SK-N-SH (cell line): Measurements from ENCODE around the gene EGF. TPM values are rescaled to one million over a fixed set of nuclear protein-coding genes. Genes with fewer than 3 reads are reported as not detected.

Experiments
- CTCF ChIA-PET: fragments of 300-600, 350-600 bp; formaldehyde crosslinking; extraction: SDS; loops from one replicate; lab custom pipeline; 2021; lab: Yijun Ruan, JAX
- POLR2A ChIA-PET: fragments of 350-600 bp; sonication (Branson Sonifier 250); formaldehyde crosslinking; extraction: SDS; loops from one replicate; lab custom pipeline; 2020; ENCODE audit warnings: antibody characterized with exemption, inconsistent platforms; lab: Yijun Ruan, JAX
- DNase-seq: peaks from one replicate; pipeline ENCODE4 v3.0.0; 2012
- H2AFZ ChIP-seq: fragments of 200-600 bp; sonication (generic); 2 replicates; pipeline ENCODE4 v1.8.1; 2016; ENCODE audit warnings: antibody characterized with exemption, mild to moderate bottlenecking, low read depth
- H3F3A ChIP-seq: fragments of 200-600 bp; sonication (generic); replicated peaks from 2 replicates; pipeline ENCODE3; 2016; ENCODE audit warnings: antibody characterized with exemption, mild to moderate bottlenecking; ENCODE audit not compliant: insufficient read depth
- H3K27ac ChIP-seq, 2 experiments: fragments of 200-500 bp in 1 of 2; fragments of 200-600 bp in 1 of 2; sonication (Bioruptor generic) in 1 of 2; sonication (generic), shearing (Covaris generic) in 1 of 2; 2 replicates each; pipeline versions ENCODE4 v1.5.1 to v1.6.1; 2014 to 2016; ENCODE audit warnings: low read depth in 2 of 2, inconsistent platforms in 1 of 2, low read length in 1 of 2, mild to moderate bottlenecking in 1 of 2, mixed read lengths in 1 of 2
- H3K27me3 ChIP-seq: fragments of 200-600 bp; sonication (generic), shearing (Covaris generic); 2 replicates; pipeline ENCODE4 v1.6.1; 2016; ENCODE audit warnings: mixed run types; ENCODE audit not compliant: insufficient read depth
- H3K36me3 ChIP-seq, 2 experiments: fragments of 200-500 bp in 1 of 2; fragments of 200-600 bp in 1 of 2; sonication (Bioruptor generic) in 1 of 2; sonication (generic) in 1 of 2; replicated peaks in 1 of 2; 2 replicates each; pipeline versions ENCODE3 to v1.5.1; 2014 to 2016; ENCODE audit warnings: low read length in 1 of 2, mild to moderate bottlenecking in 1 of 2; ENCODE audit not compliant: insufficient read depth in 2 of 2, control insufficient read depth in 1 of 2
- H3K4me1 ChIP-seq, 2 experiments: fragments of 200-500 bp in 1 of 2; fragments of 200-600 bp in 1 of 2; sonication (Bioruptor generic) in 1 of 2; sonication (generic), shearing (Covaris generic) in 1 of 2; 2 replicates each; pipeline versions ENCODE4 v1.5.1 to v1.6.1; 2014 to 2016; ENCODE audit warnings: low read depth in 1 of 2, low read length in 1 of 2, mixed run types in 1 of 2; ENCODE audit not compliant: insufficient read depth in 2 of 2, control insufficient read depth in 1 of 2
- H3K4me2 ChIP-seq: fragments of 200-600 bp; sonication (generic), shearing (Covaris generic); 2 replicates; pipeline ENCODE4 v1.6.1; 2017; ENCODE audit warnings: mixed run types
- H3K4me3 ChIP-seq, 2 experiments: fragments of 200-500 bp in 1 of 2; fragments of 200-600 bp in 1 of 2; sonication (Bioruptor generic) in 1 of 2; sonication (generic), shearing (Covaris generic) in 1 of 2; 2 replicates each; pipeline versions ENCODE4 v1.5.1 to v1.8.1; 2014 to 2016; ENCODE audit warnings: low read depth in 2 of 2, inconsistent platforms in 1 of 2, low read length in 1 of 2, mild to moderate bottlenecking in 1 of 2, mixed read lengths in 1 of 2, moderate library complexity in 1 of 2
- H3K79me2 ChIP-seq: fragments of 200-600 bp; sonication (generic); 2 replicates; pipeline ENCODE4 v1.8.1; 2017; ENCODE audit warnings: mild to moderate bottlenecking; ENCODE audit not compliant: insufficient read depth
- H3K9ac ChIP-seq: fragments of 200-600 bp; sonication (generic); 2 replicates; pipeline ENCODE4 v1.6.1; 2017; ENCODE audit warnings: mixed run types
- H3K9me2 ChIP-seq: fragments of 200-600 bp; sonication (generic); 2 replicates; pipeline ENCODE4 v1.6.1; 2017; ENCODE audit warnings: mixed run types
- H3K9me3 ChIP-seq: fragments of 200-600 bp; sonication (generic); 2 replicates; pipeline ENCODE4 v1.6.1; 2017; ENCODE audit warnings: mixed run types, mild to moderate bottlenecking, moderate library complexity
- H4K20me1 ChIP-seq: fragments of 200-600 bp; sonication (generic); 2 replicates; pipeline ENCODE4 v1.6.1; 2017; ENCODE audit warnings: mild to moderate bottlenecking, mixed run types; ENCODE audit not compliant: insufficient read depth
- CTCF ChIP-seq: fragments of 200-600 bp; sonication (generic); IDR thresholded peaks from 2 replicates; pipeline ENCODE4 v1.6.1; 2017; ENCODE audit warnings: antibody characterized with exemption, mild to moderate bottlenecking, moderate library complexity
- EP300 ChIP-seq, 2 experiments: IDR thresholded peaks; 2 replicates each; pipeline versions ENCODE4 v1.4.0 to v1.6.1; 2012; ENCODE audit warnings: borderline replicate concordance in 1 of 2, low read depth in 1 of 2, low read length in 1 of 2
- GABPA ChIP-seq: IDR thresholded peaks from 2 replicates; pipeline ENCODE4 v1.4.0; 2012; ENCODE audit warnings: low read depth, mild to moderate bottlenecking
- NFIC ChIP-seq: IDR thresholded peaks from 2 replicates; pipeline ENCODE4 v1.4.0; 2012; ENCODE audit warnings: borderline replicate concordance
- PBX3 ChIP-seq: IDR thresholded peaks from 2 replicates; pipeline ENCODE4; 2012
- RXRA ChIP-seq: IDR thresholded peaks from 2 replicates; pipeline ENCODE4 v1.4.0; 2012; ENCODE audit warnings: low read depth, mild to moderate bottlenecking, borderline replicate concordance
- USF1 ChIP-seq: IDR thresholded peaks from 2 replicates; pipeline ENCODE4 v1.4.0; 2012; ENCODE audit warnings: low read depth, borderline replicate concordance
- YY1 ChIP-seq: IDR thresholded peaks from 2 replicates; pipeline ENCODE4 v1.4.0; 2012; ENCODE audit warnings: low read depth, mild to moderate bottlenecking
- ZBTB33 ChIP-seq: IDR thresholded peaks from 2 replicates; pipeline ENCODE4 v1.4.0; 2012; ENCODE audit warnings: low read depth, borderline replicate concordance
- WGBS: methylation state at CpG from one replicate; pipeline ENCODE4 v1.1.6; 2017; ENCODE audit warnings: low lambda C conversion rate; 5-methylcytosine and 5-hydroxymethylcytosine counted together
- polyA plus RNA-seq, 3 experiments: library from polyadenylated mRNA; depleted of rRNA; stranded (reverse); fragments of >200 nt; gene quantifications; 2 replicates each; pipeline ENCODE4 v1.2.3, GENCODE V29; 2012

The EGF gene
- polyA plus RNA-seq, 1 of the 3 experiments (the other 2 are of a cell fraction), result 0.89 TPM

DNA sequence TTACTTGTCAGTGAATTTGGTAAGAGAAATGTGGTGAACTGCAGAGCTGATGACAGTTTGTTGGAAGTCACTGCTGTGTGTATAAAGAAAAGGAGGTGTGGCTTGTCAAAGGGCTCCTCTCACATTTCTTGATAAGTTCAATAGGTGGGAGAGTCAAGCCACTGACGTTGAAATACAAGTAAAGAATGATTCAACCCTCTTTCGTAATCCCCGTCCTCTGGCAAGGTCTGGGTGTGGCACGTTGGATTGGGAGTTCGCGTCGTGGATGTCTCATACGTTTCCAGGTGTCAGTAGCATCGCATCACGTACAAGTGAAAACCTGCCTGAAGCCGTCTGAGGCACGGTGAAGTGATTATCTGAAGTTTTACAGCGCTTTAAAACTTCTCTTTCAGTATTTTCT, 76.4 kb downstream of the EGF start (continued):
- TF ChIP-seq CTCF, result no peak
- TF ChIP-seq NFIC, result no peak
- no peak for TF ChIP-seq PBX3
- TF ChIP-seq ZBTB33, result no peak
- no peak for TF ChIP-seq USF1
- no peak for TF ChIP-seq YY1
- TF ChIP-seq, all 33 proteins: peak for 0

DNA sequence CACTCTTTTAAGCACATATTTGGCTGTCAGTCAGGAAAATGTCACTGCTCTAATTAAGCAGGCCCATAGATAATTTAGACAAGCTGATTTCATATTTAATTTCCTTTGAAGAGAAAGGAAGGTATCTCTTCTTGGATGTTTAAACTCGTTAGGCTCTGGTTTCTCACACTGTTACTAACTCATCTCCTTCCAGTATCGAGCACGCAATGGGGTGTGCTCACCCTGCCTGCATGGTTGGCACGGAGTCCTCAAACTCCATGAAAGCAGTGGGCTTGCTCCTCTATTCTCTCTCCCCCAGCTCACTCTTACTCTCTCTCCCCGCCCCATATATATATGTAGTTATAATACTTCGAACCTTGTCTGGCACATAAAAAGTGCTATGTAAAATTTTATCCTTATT, 76.9 kb downstream of the EGF start:
- Histone ChIP-seq H3K9ac (no peak overlapping the region), H3F3A (no peaks in the 10 kb centered on the region), H3K79me2 (no peaks in the 10 kb centered on the region), H3K36me3 (no peaks in the 10 kb centered on the region), H3K27ac (no peak overlapping the region), H3K9me2 (no peaks in the 10 kb centered on the region), H3K9me3 (no peaks in the 10 kb centered on the region), H3K4me2 (no peak overlapping the region), H2AFZ (no peak overlapping the region), H3K27me3 (no peaks in the 10 kb centered on the region; the same call in 1 of the 2 replicates), H3K4me3 (no peak overlapping the region), H4K20me1 (no peaks in the 10 kb centered on the region), H3K4me1 (no peaks in the 10 kb centered on the region)
- TF ChIP-seq EP300 (IDR thresholded peaks at IDR 0.05; ENCODE audit: borderline replicate concordance in 1 of 2, low read depth in 1 of 2, low read length in 1 of 2) (peak in 1 of 2 experiments; percentile 31; a peak in 1 of 4 replicates), GABPA (no peak), PBX3 (peak; percentile 16; the same call in 1 of the 2 replicates), RXRA (no peak), CTCF (no peak)
- DNase-seq, result no peak
- ChIA-PET CTCF (interaction anchor here (1.3 to 4.7 kb wide), 4 partner anchors 8 to 527 kb away, joined by 4 to 32 read pairs (median 4); no protein-coding TSS in a partner anchor), POLR2A (no interaction called here)
- WGBS, result 21% methylated on average over 6 of the region's 6 CpGs
